Stimulated activated CD8-positive, alpha-beta memory T cell treated with anti-CD3 and anti-CD28 coated beads, Interleukin-15, amount 100 ng/mL, for 4 hours (primary cell): ENCODE results near the gene OSBPL8.
"Not testable (repeated sequence)": the region's sequence is repeated elsewhere in the genome, so short reads cannot be mapped to it uniquely, and the experiment has no call there.

Source experiments
- DNase-seq, 2 donors: peaks; one replicate each; pipeline ENCODE4 v3.0.0-alpha.2; 2020; ENCODE audit warnings: low read depth in 2 of 2

The OSBPL8 gene

DNA sequence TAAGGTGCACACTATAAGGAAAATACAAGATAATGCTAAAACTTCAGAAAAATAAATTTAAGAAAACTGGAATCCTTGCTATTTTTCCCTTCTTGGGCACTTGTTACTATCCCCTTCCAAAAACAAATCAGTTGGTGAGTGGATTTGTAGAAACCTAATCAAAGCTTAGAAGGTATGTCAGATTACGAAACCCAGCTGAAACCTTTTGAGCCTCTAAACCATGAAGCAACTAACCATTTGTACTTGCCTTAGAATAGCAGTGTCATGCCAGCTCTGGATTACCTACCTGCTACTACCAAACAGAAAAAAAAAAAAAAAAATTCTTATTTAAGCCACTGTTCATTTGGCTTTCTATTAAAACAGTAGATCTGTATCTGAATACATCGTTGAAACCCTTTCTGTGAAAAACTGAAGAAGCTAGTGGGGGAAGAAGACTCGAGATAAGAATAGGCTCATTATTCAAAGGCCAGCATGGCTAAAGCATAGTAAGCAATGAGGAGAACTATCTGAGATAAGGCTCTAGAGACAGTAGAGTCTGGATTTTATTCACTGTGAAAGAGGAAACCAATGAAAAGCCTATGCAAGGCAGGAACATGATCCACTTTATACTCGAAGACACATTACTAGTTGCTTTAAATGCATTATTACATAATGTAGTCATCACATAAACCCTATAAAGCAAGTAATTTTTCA, 30.2 kb downstream of the OSBPL8 start:
- no peak for DNase-seq

DNA sequence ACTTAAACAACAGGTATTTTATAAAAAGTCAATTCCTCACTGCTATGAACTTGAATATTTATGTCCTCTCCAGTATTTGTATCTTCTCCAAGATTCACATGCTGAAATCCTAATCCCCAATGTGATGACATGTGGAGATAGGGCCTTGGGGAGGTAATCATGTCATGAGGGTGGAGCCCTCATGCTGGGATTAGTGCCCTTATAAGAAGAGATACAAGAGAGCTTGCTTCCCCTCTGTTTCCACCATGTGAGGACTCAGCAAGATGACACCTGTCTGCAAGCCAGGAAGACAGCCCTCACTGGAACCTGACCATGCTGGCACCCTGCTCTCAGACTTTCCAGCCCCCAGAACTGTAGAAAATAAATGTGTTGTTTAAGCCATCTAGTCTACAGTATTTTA, 36.2 kb downstream of the OSBPL8 start:
- DNase-seq: no peak

DNA sequence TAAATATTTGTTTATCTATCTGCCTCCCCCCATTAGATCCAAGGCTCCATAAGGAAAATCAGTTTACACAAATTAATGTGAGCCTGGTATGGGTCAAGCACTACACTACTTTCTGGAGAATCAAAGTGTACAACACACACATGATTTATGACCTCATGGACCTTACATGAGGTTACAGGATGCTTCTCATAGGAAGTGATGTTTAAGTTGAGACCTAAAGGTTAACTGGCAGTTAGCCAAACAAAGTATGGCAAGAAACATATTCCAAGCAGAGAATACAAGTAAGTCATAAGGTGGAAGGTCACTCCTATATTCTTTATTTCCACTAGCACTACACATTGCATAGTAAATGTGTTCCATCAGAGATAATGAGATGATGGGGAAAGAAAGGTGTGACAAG, 39.2 kb downstream of the OSBPL8 start:
- DNase-seq: no peak

DNA sequence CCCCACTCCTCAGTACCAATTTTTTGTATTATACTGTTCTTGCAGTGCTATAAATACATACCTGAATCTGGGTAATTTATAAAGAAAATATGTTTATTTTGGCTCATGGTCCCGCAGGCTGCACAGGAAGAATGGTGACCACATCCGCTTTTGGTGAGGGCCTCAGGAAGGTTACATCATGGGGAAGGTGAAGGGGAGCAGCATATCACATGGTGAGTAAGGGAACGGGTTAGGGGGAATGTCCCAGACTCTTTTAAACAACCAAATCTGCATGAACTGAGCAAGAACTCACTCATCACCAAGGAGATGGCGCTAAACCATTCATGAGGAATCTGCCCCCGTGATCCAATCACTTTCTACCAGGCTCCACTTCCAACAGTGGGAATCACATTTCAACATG, 40.0 kb downstream of the OSBPL8 start:
- DNase-seq: no peak

DNA sequence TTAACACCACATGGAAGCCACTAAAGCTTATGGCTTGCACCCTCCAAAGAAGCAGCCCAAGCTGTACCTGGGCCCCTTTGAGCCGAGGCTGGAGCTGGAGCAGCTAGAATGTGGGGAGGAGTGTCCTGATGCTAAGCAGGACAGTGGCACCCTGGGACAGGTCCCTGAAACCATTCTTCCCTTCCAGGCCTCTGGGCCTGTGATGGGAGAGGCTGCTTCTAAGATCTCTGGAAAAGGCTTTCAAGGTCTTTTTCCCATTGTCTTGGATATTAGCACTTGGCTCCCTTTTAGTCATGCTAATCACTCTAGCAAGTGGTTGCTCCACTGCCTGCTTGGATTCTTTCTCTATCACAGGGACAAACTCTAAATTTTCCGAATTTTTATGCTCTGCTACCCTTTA, 40.9 kb downstream of the OSBPL8 start:
- DNase-seq: no peak

DNA sequence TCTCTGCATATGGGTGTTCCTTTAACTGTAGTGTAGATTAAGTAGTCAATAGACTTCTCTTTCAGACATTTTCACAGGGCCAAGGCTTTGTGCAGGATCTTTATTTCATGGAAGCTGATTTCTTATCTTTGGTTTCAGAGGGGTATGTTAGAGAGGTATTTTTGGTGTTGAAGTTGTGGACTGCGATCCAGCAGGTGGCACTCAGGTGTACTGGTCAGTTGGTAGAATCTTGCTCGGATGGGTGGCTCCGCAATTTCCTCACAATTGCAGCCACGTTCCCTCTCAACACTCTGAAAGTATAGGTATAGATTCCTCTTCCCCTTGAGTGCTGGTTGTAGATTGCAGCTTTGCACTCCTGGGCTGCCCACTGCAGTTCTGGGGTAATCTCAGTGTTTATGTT, 44.3 kb downstream of the OSBPL8 start:
- DNase-seq: no peak

DNA sequence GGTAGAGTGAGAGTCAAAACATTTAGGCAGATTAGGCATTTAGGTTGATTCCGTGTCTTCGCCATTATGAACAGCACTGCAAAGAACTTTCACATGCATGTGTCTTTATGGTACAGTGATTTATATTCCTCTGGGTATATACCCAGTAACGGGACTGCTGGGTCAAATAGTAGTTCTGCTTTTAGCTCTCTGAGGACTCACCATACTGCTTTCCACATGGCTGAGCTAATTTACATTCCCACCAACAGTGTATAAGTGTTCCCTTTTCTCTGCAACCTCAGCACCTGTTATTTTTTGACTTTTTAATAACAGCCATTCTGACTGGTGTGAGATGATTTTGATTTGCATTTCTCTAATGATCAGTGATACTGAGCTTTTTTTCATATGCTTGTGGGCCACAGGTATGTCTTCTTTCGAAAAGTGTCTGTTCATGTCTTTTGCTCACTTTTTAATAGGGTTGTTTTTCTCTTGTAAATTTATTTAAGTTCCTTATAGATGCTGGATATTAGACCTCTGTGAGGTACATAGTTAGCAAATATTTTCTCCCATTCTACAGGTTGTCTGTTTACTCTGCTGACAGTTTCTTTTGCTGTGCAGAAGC, 48.4 kb downstream of the OSBPL8 start:
- not testable (repeated sequence) for DNase-seq

DNA sequence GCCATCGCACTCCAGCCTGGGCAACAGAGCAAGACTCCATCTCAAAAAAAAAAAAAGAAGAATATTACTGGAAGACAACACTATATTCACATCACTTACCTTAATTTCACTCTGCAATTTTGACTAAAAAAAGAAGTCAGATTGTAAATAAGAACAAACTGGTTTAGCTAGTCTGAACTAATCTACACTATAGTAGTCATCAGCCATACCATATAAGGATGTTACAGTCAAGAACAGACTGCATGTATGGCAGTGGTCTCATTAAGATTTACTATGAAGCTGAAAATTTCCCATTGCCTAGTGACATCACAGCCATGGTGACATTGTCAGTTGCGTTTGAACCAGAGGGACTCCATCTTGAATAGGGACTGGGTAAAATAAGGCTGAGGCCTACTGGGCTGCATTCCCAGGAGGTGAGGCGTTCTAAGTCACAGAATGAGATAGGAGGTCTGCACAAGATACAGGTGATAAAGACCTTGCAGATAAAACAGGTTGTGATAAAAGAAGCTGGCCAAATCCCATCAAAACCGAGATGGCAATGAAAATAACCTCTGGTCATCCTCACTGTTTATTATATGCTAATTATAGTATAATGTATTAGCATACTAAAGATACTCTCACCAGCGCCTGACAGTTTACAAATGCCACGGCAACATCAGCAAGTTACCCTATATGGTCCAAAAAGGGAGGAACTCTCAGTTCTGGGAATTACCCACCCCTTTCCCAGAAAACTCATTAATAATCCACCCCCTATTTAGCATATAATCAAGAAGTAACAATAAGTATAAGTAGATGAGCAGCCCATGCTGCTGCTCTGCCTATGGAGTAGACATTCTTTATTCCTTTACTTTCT, 51.2 kb downstream of the OSBPL8 start:
- no peak for DNase-seq

DNA sequence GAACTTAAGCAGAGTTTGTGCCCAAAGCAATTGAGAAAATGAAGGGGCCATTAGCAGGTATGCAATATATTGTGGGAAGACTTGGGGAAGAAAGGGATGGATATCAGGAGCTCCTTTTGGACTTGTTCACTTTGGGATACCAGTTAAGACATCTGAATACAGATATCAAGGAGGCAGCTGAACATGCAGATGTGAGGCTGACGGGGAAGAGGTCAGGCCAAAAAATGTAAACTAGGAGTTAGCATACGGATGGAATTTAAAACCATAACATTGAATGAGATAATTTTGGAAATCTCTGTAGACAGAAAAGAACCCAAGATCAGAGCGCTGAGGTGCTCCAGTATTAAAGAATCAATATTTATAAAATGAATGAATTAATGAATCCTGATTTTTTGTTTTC, 53.4 kb downstream of the OSBPL8 start:
- no peak for DNase-seq

DNA sequence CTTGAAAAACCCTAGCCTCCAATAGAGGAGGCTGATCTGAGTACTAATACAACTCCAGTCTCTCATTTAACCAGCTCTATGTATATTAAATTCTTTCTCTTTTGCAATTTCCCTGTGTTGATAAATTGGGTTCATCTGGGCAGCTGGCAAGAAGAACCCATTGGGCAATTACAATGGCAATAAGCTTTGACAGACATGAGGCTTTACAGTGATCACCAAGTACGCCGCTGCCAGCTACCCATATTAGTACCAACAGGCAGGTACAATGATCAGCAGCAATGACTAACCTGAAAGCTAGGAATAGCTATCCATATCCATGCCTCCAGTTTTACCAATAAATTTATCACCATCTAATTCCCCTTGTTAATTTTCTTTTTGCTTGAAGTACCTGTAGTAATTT, 54.5 kb downstream of the OSBPL8 start:
- DNase-seq: no peak

DNA sequence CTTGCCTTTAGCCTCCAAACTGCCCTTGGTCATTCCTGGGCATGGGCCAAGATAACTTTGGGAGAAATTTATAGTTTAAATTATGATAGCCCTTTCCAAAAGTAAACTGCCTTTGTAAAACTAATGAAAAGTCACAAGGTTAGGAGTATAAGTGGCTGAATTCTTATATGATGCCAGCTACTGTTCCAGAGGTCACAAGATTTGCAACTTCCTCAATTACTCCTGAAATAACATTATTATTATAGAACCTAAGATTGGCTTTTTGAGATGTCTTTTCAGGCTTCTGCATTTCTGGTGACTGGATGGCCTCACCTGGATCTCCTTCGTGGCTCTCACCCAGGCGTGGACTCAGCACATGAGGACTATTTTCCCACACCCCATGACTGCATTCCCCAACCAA, 55.0 kb downstream of the OSBPL8 start:
- no peak for DNase-seq

DNA sequence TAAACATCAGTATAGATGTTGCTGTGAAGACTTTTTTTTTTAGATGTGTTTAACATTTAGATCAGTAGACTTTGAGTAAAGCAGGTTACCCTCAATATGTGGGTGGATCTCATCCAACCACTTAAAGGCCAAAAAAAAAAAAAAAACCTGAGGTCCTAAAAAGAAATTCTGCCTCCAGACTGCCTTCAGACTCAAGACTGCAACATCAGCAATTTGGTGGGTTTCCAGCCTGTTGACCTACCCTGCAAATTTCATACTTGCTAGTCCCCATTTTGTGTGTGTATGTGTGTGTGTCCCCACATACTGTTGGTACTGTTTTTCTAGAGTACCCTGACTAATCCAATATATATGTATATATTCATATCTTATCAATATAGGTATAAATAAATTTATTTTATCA, 55.6 kb downstream of the OSBPL8 start:
- DNase-seq: no peak

DNA sequence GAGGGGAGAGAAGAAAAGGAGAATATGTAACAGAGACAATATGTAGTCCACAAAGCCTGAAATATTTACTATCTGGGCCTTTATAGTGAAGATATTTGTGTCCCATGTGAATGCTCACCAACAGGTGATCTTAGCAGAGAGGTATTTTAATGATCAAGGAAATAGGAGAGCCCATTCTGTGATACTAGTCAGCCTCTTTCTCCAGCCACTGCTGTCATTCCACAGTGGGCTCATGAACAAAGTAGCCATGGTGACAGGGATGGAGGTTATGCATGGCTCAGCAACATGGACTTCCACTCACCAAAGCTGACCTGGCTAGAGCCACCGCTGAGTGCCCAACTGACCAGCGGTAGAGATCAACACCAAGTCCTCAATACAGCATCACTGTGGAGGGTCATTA, 58.2 kb downstream of the OSBPL8 start:
- DNase-seq: no peak

DNA sequence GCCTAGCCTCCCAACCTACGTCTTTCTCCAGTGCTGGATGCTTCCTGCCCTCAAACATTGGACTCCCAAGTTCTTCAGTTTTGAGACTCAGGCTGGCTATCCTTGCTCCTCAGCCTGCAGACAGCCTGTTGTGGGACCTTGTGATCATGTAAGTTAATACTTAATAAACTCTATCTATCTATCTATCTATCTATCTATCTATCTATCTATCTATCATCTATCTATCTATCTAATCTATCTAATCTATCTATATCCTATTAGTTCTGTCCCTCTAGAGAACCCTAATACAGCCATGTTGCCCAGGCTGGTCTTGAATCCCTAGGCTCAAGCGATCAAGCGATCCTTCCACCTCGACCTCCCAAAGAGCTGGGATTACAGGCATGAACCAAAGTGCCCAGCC, 60.4 kb downstream of the OSBPL8 start:
- not testable (repeated sequence) for DNase-seq

DNA sequence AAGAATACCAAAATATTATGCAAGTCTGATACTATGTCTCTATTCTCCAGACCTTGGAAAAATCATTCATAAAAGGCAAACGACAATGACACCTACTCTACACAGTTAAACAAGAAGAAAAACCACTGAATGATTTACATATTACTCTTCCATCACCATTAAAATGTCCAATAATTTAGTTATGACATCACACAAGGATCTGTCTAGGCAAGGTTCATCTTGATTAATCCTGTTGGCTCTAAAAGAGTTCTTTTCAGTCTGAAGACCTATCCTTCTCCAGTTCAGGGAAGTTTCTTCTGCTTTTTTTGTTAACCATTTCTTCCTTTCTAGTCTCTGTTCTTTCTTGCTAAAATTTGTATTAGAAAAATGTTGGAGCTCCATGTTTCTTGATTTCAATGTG, 64.0 kb downstream of the OSBPL8 start:
- no peak for DNase-seq

DNA sequence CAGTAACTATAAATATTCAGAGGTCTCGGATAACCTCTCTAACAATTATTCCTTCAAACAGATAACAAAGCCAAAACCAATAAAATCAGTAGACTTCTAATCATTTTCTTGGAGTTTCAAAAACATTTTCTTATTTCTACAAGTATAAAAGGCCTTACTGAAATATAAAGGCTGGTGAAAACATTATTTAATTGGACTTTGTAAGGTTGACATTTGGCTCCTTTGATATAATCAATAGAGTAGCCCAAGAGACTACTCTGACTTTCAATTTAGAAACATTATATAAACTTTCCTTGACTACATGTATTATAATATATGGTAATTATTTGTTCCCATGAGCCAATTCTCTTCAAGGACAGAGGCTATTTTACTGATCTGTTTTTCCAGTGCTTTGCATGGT, 68.3 kb downstream of the OSBPL8 start:
- DNase-seq: no peak

DNA sequence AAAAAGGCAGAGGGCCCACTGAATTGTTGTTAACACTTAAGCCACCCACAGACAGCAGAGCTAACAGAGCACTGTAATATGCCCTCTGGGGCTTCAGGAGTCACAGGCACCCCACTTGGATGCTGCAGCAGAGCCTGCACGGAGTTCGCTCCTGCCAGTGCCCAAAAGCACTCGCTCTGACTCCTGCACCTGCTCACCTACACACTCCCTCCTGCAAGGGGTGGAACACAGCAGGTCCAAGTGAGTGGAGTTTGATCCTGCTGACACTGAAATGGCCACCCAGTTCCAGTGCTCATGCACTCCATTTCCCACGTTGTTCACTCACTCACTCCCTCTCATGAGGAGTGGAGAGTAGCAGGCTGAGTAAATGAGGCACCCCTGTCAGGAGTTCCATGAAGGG, 68.8 kb downstream of the OSBPL8 start:
- no peak for DNase-seq

DNA sequence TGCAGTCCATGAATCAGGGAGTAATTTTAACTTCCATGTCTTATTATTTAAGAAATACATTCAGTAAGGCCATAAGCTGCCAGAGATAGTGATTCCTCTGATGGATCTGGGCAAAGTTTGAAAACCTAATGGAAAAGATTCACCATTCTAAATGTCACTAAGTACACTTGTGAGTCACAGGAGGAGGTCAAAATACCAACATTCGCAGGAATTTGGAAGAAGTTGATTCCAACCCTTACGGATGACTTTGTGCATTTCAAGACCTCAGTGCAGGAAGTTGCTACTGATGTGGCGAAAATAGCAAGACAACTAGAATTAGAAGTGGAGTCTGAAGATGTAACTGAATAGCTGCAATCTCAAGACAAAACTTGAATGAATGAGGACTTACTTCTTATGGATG, 69.8 kb downstream of the OSBPL8 start:
- no peak for DNase-seq

DNA sequence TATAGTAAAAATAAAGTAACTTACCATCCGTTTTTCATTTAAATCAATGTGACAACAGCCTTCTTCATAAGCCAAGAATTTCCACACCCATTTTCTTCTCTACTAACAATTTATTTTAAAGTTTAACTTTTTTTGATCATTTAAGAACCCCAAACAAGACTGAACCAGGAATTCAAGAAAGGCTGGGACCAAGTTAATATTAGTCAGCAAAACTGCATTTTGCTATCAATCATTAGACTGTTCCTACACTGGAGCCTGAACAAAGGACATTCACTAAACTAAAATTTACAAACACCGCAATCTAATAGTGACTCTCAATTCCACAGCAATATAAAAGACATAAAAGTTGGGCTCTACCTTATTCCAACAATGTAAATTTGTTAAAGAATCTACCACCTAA, 73.6 kb downstream of the OSBPL8 start:
- DNase-seq: no peak

DNA sequence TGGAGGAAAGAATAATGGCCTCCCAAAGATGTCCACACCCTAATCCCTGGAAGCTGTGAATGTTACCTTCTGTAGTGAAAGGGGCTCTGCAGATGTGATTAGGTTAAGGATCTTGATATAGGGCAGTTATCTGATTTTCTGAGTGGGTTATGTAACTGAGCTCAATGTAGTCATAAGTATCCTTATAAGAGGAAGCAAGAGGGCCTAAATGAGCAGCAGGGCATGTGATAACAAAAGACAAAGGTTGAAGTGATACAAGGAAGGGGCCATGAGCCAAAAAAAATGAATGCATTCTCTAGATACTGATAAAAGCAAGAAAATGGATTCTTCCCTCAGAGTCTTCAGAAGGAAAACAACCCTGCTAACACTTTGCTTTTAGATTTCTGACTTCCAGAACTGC, 78.8 kb downstream of the OSBPL8 start:
- DNase-seq: no peak

DNA sequence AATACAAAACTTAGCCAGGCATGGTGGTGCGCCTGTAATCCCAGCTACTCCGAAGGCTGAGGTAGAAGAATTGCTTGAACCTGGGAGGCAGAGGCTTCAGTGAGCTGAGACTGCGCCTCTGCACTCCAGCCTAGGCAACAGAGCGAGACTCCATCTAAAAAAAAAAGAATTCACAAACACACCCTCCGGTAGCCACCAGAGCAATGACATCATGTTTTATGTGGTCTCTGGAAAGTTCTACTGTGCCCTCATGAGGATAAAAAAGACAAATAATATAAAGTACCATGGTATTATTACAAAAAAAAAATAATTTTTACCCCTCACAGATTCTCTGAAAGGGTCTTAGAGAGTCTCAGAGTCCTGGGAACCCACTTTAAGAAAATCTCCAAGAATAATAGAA, 81.5 kb downstream of the OSBPL8 start:
- DNase-seq: no peak

DNA sequence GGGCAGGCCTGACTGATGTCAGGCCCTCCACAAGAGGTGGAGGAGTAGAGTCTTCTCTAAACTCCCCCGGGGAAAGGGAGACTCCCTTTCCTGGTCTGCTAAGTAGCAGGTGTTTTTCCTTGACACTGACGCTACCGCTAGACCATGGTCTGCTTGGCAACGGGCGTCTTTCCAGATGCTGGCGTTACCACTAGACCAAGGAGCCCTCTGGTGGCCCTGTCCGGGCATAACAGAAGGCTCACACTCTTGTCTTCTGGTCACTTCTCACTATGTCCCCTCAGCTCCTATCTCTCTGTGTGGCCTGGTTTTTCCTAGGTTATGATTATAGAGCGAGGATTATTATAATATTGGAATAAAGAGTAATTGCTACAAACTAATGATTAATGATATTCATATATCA, 86.7 kb downstream of the OSBPL8 start:
- DNase-seq: not testable (repeated sequence)

DNA sequence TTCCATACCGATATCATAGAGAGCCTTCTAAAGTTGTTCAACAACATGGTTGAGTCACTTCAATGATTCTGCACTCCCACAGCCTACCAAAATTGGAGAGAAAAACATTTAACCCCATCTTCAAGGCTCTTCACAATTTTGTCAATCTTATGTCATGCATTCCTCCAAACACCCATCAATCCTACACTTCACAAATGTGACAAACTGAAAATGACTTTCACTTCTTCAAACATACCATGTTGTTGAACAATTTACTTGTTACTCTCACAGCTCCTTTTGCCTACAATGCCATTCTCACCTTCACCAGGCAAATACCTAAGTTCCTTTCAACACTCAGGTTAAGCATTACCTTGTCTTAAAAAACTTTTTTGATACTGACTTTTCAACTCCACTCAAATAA, 88.0 kb downstream of the OSBPL8 start:
- DNase-seq: no peak
